OCI-M2 (cell line): ENCODE data around the gene SNAPC2.
A peak's percentile ranks its signal among the peaks of the same experiment; 100 is the strongest.
"Not testable (repeated sequence)": the region's sequence is repeated elsewhere in the genome, so short reads cannot be mapped to it uniquely, and the experiment has no call there.

Experiments used
- DNase-seq: peaks from one replicate; lab custom pipeline; 2025; ENCODE audit not compliant: unreplicated experiment; lab: John Stamatoyannopoulos, UW

Gene SNAPC2

DNA sequence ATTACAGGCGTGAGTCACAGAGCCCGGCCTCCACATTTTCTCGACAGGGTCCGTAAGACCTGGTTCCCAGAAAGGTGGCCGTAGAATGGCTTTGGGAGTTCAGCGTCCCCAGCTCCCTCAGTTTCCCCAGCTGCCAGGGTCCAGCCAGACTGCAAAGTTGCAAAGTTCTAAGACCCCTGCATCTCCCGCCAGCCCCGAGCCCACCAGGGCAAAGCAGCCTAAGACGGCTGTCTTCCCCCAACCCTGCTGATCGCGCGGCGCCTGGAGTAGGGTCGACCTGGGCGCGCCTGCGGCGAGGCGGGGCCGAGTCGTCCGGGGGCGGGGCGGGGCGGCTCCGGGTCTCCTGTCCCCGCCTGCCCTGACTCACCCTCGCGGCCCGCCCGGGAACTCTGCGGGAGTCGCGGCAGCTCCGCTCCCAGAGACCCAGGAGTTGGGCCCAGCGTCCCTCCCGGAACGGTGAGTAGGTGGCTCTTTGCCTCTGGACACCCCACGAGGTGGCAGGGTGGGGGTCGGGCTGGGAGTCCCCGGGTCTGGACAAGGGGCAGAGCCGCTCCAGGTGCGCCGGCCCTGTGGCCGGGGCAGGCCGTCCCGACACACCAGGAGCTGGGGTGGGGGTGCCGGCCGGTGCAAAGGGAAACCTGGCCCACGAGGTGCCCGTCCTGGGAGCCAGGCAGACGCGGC lies 31.9 kb upstream of the SNAPC2 start, which contains the start of gene LRRC8E:
LRRC8E (plus strand) TSS at position 366 of the 681 bp plus-strand sequence. CDS start 7,094 bp downstream, outside the sequence.
- DNase-seq = no peak

- DNase-seq = no peak
Observed at GRCh38 chr19:7888826-7889217, 31.3 kb upstream of the SNAPC2 start.

GRCh38 chr19:7893362-7894101 lies 26.6 kb upstream of the SNAPC2 start:
- not testable (repeated sequence) for DNase-seq

DNA sequence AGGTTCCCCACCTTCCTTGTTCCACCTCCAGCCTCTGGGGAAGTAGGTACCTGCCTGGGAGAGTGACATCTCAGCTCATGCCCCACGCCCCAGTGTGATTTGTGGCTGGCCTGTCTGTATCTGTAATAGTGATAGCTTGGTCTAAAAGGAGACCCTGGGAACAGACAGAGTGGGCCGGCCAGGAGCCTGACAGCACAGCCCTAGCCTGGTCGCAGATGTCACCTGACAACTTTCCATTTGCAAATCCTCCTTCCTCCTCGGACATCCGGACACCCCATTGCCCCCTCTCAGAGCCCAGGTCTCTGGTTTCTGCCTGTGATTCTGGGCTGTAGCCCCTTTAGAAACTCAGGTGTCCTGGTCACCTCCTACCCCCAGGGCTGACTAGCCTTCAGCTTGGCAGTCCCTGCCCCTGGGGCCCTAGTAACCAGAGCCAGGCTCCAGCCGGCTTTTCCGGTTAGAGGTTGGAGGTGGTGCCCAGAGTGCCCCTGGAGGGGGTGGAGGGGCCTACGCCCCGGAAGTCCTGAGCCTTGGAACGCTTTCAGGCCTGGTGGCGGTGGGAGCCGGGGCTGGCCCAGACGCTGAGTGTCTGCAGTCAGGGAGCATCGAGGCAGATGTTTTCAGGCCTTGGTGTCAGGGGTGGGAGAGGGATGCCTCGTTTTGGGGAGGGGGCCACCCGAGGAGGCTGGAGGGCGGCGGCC lies 25.4 kb upstream of the SNAPC2 start:
- DNase-seq = no peak

- DNase-seq = no peak
Observed at GRCh38 chr19:7895565-7895964, 24.6 kb upstream of the SNAPC2 start.

- no peak for DNase-seq
Observed at GRCh38 chr19:7897292-7897691, 22.8 kb upstream of the SNAPC2 start.

DNA sequence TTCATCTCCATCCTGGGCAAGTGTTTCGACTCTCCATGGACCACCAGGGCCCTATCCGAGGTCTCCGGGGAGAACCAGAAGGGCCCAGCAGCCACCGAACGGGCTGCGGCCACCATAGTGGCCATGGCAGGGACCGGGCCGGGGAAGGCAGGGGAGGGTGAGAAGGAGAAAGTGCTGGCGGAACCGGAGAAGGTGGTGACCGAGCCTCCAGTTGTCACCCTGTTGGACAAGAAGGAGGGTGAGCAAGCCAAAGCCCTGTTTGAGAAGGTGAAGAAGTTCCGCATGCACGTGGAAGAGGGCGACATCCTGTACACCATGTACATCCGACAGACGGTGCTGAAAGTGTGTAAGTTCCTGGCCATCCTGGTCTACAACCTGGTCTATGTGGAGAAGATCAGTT lies 21.2 kb upstream of the SNAPC2 start:
- no peak for DNase-seq

- DNase-seq = no peak
Observed at GRCh38 chr19:7899751-7900378, 20.3 kb upstream of the SNAPC2 start.

DNA sequence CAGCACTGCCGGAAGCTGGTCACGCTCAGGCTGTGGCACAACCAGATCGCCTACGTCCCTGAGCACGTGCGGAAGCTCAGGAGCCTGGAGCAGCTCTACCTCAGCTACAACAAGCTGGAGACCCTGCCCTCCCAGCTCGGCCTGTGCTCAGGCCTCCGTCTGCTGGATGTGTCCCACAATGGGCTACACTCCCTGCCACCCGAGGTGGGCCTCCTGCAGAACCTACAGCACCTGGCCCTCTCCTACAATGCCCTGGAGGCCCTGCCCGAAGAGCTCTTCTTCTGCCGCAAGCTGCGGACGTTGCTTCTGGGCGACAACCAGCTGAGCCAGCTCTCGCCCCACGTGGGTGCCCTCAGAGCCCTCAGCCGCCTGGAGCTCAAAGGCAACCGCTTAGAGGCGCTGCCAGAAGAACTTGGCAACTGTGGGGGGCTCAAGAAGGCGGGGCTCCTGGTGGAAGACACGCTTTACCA lies 19.7 kb upstream of the SNAPC2 start:
- DNase-seq = no peak

DNA sequence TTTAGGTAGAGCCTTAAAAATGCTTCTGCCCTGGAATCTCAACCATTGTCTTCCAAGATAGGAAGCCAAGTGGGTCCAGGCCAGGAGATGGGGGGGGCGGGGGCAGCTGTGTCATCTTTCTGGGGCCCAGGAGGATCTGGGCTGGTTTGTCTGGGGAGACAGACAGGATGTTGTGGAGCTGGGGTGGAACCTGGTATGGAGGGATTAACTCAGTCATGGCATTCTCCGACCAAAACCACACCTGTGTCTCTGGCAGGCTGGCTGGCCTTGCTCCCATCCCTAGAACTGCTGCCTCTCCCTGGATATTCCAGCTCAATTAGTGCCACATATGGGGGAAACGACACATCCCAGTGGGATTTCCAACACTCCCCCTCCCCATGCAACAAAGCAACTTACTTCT lies 19.2 kb upstream of the SNAPC2 start:
- no peak for DNase-seq

GRCh38 chr19:7901337-7901736 lies 18.8 kb upstream of the SNAPC2 start:
- DNase-seq = no peak

DNA sequence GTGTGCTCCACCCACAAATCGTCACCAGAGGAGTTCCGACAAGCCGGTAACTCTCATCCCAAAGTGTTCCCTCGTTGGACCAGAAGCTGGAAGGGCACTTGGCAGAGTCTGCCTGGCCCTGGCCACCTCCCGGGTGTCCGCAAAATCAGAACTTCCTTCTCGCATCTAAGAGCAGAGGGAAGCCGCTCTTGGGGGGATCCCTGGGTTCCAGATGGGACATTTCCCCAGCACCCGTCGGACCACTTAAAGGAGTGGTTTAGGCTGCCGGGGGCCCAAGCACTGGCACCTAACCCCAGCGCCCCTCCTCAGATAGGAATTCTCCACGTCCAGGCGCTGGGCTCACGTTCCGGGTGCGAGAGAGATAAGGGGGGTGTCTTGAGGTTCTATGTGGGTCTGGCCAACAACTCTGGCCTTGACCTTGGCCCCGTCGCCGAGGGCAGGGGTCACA lies 17.3 kb upstream of the SNAPC2 start:
- no peak for DNase-seq

DNA sequence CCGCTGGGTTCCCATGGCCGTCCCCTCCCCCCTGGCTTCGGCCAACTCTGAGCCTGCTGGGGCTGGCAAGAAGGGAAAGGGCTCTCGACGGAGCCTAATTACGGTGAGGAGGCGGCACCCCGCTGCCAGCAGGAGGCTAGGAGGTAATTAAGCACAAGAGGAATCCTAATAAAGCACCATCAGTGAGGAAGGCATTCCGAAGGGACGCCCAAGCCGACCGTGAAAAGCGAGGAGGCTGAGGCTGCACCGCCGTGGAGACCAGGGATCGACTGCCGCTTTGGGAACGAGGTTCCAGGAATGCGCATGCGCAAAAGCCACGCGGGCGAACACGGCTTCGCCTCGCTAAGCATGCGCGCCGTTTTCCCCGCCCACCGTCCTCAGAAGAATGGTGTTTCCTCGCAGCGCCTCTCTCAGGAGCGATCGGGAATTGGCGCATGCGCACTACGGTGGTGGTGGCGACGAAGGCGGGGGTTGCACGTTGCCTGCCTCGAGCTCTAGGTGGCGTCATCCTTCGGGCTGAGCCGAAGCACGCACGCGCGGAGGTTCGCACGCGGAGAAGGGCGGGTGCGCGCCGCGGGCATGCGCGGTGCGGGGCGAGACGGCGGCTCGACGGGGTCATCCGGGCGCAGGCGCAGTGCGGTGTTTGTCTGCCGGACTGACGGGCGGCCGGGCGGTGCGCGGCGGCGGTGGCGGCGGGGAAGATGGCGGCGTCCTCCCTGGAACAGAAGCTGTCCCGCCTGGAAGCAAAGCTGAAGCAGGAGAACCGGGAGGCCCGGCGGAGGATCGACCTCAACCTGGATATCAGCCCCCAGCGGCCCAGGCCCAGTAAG lies 16.7 kb upstream of the SNAPC2 start, which contains the start of gene MAP2K7:
MAP2K7 (plus strand) TSS at position 634 of the 830 bp plus-strand sequence; CDS start at position 702, 68 bp downstream.
- peak; percentile 87 for DNase-seq

DNA sequence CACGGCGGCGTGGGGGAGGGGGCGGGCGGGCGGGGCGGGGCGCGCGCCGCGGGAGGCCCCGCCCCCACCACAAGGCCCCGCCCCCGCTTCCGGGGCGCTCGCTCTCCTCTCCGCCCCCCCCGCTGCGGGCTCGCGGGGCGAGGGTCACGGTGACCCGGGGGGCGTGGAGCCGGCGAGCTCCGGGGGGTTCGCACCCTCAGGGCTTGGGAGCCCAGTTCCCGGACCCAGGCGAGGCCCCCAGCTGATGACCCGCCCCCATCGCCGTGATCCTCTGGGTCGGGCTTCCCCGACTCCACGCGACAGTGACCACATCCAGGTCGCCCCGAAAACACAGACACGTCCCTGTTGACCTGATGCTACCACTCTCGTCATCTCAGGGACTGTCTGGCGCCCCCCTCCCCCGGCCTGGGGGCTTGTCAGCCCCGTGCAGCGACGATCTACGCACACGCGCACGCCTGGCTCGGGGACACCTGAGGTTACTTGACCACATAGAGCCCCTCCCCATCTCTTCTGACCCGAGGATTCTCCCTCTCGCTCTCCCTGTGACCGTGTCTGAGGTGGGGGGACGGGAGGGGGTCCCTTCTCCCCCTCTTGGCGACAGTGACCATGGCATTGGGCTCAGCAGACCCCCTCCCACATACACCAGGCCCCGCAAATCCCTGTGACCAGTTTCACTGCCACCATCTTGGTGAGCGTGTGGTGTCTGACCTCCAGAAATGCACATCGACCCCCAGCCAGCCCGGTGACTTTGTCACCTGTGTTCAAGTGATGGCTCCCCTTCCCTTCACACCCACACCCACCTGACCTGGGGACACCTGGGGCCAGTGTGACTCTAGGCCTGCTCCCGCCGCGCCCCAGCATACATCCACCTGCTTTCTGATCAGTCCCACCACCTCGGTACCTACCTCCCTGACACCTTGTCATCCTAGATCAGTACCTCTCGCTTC lies 15.8 kb upstream of the SNAPC2 start:
- DNase-seq = no peak

- no peak for DNase-seq
Observed at GRCh38 chr19:7905268-7905667, 14.9 kb upstream of the SNAPC2 start.

DNA sequence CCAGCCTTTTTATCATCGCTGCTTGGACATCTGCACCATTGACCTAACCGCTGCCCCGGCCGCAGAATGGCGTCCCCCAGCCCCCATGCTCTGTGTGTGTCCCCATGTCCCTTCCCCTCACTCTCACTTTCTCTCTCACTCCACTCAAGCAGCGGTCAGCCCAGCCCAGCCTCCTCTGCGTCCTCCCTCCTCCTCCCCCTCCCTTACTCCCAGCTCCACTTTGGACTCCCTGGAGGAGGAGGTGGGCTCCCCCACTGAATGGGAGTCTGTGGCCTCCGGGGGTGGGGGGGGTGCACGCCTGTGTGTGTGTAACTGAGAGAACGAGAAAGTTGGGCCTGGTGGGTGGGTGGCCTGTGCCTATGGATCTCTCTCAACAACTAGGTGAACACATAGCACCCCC lies 14.3 kb upstream of the SNAPC2 start:
- DNase-seq = no peak

- DNase-seq = no peak
Observed at GRCh38 chr19:7907122-7907521, 13.0 kb upstream of the SNAPC2 start.

GRCh38 chr19:7907544-7907943 lies 12.6 kb upstream of the SNAPC2 start:
- DNase-seq = no peak

DNA sequence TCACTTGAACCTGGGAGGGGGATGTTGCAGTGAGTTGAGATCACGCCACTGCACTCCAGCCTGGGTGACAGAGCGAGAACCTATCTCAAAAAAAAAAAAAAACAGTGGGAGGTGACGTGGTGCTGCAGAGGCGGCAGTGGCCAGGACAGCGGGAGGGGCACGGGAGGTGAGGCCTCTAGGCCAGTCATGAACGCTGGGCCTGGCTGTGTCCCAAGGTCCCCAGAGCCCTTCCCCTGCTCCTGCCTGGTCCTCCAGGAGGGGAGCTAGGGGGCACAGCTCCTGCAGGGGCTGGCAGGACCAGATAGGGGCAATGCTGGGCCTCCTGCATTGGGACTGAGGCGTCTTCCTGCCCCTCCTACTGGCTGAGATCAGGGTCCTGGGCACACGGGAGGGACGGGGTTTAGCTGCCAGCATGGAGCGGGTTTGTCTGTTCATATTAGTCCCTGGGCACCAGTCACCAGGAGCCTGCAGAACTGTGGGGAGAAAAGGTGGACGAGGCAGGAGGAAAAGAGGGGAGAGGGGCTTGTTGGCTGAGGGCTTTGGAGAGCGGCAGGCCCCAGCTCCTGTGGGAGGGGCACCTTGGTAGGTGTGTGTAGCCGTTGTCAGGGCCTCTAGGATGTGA lies 11.9 kb upstream of the SNAPC2 start:
- DNase-seq = no peak
